ENCODE results near the gene UNC50. TPM values are rescaled to one million over a fixed set of nuclear protein-coding genes. Genes with fewer than 3 reads are reported as not detected.

The UNC50 gene
- total RNA-seq, 1 donor from 2014 or later = 45.7 TPM

- H3K36me3 Mint-ChIP-seq (ENCODE audit: unreplicated experiment) = no peaks in the 10 kb centered on the region
- peaks cover 12% of the 10 kb centered on the region for H3K9me3 Mint-ChIP-seq (ENCODE audit: unreplicated experiment)
- no peak overlapping the region for H3K4me3 Mint-ChIP-seq (ENCODE audit: unreplicated experiment)
- H3K4me1 Mint-ChIP-seq (ENCODE audit: unreplicated experiment) = no peaks in the 10 kb centered on the region
- H3K27ac Mint-ChIP-seq (ENCODE audit: unreplicated experiment) = no peak overlapping the region
- no peak for TF ChIP-seq CTCF (IDR thresholded peaks at IDR 0.05)
- peaks cover 22% of the 10 kb centered on the region for H3K27me3 Mint-ChIP-seq (ENCODE audit: unreplicated experiment)
- no peak for DNase-seq (ENCODE audit: extremely low spot score, unreplicated experiment)
These were observed 55.9 kb downstream of the UNC50 start for GRCh38 chr2:98664323-98664722.

- TF ChIP-seq CTCF (IDR thresholded peaks at IDR 0.05) = no peak
- no peak overlapping the region for H3K27ac Mint-ChIP-seq (ENCODE audit: unreplicated experiment)
- H3K36me3 Mint-ChIP-seq (ENCODE audit: unreplicated experiment) = no peaks in the 10 kb centered on the region
- no peaks in the 10 kb centered on the region for H3K4me1 Mint-ChIP-seq (ENCODE audit: unreplicated experiment)
- peaks cover 14% of the 10 kb centered on the region for H3K27me3 Mint-ChIP-seq (ENCODE audit: unreplicated experiment)
- peaks cover 5% of the 10 kb centered on the region for H3K9me3 Mint-ChIP-seq (ENCODE audit: unreplicated experiment)
- DNase-seq (ENCODE audit: extremely low spot score, unreplicated experiment) = no peak
- no peak overlapping the region for H3K4me3 Mint-ChIP-seq (ENCODE audit: unreplicated experiment)
These were observed 57.3 kb downstream of the UNC50 start for GRCh38 chr2:98665677-98666076.

Other genes with a start within 250 kb of the UNC50 start
- 31.4 and 31.5 TPM in 2 replicates for gene INPP4A, start 163.7 kb upstream of the UNC50 start, total RNA-seq
- 26.4 and 33.1 TPM in 2 replicates for gene COA5, start 77 bp upstream of the UNC50 start, total RNA-seq
- gene MGAT4A, start 122.5 kb downstream of the UNC50 start, total RNA-seq = 0.38 TPM in 1 of 2 replicates, not detected in the other

All from osteocyte (in vitro differentiated cells).